GM18868 (cell line): ENCODE measurements around the gene PFDN6.

ENCODE experiments used
- ATAC-seq: cut with Tn5 transposase; IDR thresholded peaks from one replicate; pipeline ENCODE4 v1.9.1; 2021; ENCODE audit warnings: mild to moderate bottlenecking, moderate library complexity; ENCODE audit not compliant: unreplicated experiment

The PFDN6 gene

GRCh38 chr6:33315793-33316602 is 26.6 kb downstream of the PFDN6 start:
- no peak for ATAC-seq

DNA sequence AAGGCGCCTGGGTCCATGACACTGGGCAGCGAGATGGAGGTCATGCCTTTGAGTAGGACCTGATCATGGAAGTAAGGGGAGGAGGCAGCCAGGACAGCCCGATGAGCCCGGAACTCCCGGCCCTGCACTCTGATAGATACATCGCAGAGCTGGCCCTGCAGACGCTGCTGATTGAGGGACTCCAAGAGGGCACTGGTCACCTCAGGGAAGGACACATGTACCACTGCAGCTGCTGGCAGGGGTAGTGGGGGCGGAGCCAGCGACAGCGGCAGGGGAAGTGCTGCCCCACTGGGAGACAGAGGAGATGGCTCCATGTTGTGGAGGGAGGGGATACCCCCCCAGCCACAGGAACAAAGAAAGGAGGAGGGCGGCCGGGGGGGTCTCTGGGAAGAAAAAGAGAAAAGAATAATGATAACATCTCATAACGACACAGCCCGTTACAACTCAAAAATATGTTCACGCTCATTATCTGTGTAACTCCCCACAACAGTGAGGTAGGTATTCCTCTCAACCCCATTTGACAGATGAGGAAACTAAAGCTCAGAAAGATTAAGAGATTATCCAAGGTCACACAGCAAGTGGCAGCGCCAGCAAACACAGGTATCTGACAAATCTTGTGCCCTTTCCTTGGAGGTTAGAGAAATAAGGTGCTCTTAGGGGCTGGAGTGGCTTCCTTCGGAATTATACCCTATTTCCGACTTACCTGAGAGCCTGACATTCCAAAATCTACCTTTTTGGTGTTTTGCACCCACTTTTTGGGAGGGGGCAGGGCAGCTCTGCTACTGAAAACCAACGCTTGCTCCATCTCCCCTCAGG is 27.4 kb downstream of the PFDN6 start:
- ATAC-seq = no peak

- no peak for ATAC-seq
Measured at GRCh38 chr6:33317419-33317668, 27.9 kb downstream of the PFDN6 start.

DNA sequence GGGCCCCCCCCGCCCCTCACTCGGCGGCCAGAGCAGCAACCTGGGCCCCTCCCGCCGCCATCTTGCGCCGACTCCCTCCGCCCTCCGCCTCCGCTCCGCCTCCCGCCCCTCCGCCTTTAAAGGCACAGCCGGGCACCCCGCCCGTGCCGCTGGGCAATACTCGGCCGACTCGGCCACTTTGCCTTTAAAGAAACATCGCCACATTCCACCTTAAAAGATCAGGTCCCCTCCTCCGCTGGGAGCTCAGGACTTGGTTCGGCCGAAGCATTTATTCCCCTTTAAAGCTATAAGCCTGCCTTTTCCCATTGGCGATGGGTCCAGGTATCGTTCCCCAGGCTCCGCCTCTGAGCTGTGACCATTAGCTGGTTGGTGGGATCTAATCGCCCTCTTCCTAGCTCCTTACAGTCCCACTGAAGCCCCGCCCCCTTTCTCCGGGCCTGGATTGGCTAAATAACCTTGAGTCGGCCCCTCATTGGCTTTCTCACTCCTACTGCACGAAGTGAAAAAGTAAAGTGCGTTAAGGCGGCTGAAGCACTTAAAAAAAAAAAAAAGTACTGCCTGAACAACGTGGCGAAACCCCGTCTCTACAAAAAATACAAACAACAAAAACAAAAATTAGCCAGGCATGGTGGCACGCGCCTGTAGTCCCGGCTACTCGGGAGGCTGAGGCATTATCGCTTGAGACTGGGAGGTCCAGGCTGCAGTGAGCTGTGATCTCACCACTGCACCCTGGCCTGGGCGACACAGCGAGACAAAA is 28.4 kb downstream of the PFDN6 start, which contains the start of gene ZBTB22:
ZBTB22 (minus strand) TSS at position 76 of the 757 bp plus-strand sequence. CDS start 828 bp downstream, outside the sequence.
- peak; percentile 48 for ATAC-seq

DNA sequence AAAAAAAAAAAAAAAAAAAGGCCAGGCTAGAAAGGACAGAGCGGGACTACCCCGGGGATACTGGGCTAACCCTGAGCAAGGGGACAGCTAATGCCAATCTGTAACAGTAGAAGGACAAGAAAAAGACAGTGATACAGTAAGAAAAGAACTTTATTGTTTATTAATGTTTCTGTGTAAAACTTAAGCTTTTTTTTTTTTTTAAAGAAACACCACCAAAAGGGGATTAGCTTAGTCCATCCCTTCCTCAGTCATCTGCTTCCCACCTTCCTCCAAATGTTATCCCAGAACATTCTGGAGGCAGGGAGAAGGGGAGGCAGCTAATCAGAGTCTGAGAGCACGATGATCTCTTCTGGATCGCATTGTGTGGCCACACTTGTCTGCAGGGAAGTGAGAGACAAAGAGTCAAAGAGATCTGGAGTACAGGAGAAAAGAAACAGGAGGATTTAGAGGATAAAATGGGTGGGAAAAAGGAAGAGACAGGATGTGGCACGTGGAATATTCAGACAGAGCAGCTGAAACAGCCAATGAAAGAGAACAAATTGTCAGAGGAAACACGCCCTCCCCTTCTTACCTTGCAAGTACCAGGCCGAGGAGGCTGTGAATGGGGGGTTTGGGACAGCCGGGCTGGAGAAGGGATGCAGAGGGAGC is 29.1 kb downstream of the PFDN6 start:
- ATAC-seq = no peak

- ATAC-seq = no peak
Measured at GRCh38 chr6:33319939-33320314, 30.5 kb downstream of the PFDN6 start.

GRCh38 chr6:33320315-33321181 is 31.1 kb downstream of the PFDN6 start:
- no peak for ATAC-seq

DNA sequence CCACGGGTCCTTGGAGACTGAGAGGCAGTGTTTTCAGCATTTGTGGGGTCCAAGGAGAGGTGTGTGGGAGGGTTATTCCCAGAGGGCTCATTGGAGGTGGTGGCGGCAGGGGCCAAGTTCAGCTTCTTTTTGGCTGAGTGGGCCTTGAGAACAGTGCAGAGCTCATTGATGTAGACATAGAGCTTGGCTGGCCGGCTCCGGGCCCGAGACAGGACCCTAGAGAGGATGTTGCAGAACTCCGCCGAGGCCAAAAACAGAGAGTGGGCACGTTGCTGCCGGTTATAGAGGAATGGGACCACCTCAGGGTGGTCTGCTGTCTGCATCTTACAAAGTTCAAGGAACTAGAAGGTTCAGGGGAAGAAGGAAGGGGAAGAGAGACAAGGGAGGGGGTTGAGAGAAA is 31.8 kb downstream of the PFDN6 start:
- ATAC-seq = no peak

DNA sequence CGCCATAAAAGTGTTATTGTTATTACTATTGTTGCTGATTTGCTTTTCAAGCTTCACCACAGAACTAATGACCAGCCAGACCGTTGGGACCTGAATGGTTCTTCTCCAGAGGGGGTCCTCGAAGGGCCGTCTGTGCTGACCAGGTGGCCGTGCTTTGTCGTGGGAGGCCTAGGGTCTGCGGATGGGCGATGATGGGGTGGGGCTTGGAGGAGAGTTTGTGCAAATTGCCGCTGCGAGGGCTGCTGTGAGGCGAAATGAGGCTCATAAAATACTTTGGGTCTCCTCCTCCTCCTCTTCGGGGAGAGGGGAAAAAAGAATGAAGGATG is 34.2 kb downstream of the PFDN6 start:
- peak; percentile 4 for ATAC-seq

DNA sequence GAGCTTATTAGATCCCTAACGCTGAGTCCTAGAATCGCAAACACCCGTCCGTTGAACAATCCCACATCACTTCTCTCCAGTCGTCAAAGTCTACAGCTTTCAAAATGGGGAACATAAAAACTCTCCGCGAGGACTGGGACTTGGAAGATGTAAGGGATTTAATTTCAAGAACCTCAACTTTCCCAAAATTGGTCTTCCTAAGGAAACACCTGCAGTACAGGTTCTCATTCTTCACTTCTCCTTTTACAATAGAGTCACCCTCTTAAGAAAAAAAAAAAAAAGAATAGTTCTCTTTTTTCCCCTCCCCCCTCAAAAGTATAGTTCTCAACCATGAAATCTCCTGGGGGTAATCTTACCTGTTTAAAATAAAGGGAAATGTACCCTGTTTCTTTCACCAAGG is 34.7 kb downstream of the PFDN6 start:
- no peak for ATAC-seq

- ATAC-seq = no peak
Measured at GRCh38 chr6:33329058-33329457, 39.7 kb downstream of the PFDN6 start.

- ATAC-seq = no peak
Measured at GRCh38 chr6:33330736-33331135, 41.3 kb downstream of the PFDN6 start.

DNA sequence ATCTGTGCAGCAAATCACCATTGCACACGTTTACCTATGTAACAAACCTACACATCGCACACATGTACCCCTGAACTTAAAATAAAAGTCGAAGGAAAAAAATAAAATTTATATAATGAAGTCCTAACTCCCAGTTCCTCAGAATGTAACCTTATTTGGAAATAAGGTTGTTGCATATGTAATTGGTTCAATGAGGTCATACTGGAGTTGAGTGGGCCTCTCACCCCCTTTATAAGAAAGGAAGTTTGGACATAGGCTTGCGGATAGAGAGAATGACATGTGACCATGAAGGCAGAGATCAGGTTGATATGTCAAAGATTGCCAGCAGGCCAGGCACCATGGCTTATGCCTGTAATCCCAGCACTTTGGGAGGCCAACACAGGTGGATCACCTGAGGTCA is 44.3 kb downstream of the PFDN6 start:
- no peak for ATAC-seq

DNA sequence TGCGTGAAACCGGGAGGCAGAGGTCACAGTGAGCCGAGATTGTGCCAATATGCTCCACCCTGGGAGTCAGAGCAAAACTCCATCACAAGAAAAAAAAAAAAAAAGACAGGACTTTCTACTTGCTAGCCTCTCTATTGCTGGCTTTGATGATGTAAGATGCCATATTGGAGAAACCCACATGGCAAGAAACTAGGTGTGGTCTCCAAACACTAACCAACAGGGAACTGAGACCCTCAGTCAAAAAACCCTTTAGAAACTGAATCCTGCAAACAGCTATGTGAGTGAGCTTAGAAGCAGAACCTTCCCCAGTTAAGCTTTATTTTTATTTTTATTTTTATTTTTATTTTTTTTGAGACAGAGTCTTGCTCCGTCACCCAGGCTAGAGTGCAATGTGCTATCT is 46.5 kb downstream of the PFDN6 start:
- no peak for ATAC-seq

DNA sequence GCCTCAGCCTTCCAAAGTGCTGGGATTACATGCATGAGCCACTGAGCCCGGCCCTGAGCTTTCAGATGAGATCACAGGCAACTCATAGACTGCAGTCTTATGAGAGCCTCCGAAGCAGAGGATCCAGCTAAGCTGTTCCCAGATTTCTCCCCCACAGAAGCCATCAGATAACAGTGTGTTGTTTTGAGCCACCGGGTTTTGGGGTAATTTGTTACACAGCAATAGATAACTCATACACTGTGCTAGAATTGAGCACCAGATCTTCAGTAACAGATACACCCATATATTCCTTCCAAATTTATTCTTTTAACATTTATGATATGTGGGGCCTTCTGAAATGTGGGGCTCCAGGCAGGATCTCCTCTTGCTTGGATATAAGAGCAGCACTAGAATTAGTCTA is 47.1 kb downstream of the PFDN6 start:
- ATAC-seq = no peak

GRCh38 chr6:33339193-33339592 is 49.8 kb downstream of the PFDN6 start:
- no peak for ATAC-seq
